GM18507 (cell line): ENCODE data around the gene RMP24.
"Not testable (repeated sequence)": the region's sequence is repeated elsewhere in the genome, so short reads cannot be mapped to it uniquely, and the experiment has no call there.

Experiments
- DNase-seq: peaks from one replicate; pipeline ENCODE4 v3.0.0; 2011; ENCODE audit warnings: low read depth; ENCODE audit not compliant: insufficient read length; ENCODE audit errors: extremely low spot score
- FAIRE-seq: peaks from 2 replicates; lab custom pipeline; 2011; peaks lifted over from hg19 to GRCh38; lab: Jason Lieb, UNC

RMP24 gene

DNA sequence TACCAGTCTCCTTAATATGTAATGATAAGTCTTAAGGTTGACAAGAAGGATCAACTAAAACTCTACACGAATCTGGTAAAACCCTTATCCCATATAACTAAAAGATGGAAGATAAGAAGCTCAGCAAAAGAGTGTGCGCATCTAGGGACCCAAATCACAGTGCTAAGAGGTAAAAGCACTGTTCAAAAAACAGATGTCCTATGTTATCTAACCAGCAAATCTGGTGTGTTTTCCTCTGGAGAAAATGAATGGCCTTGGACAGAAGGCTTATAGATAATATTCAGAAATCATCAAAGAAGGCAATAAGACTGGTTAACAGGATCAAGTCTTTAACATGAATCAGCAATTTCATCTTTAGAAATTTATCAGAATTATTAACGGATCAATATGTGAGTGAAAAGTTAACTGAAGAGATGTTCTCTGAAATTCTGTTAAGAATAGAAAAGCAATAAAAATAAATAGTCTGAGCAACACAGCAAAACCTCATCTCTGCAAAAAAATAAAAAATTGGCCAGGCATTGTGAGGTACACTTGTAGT, 47.8 kb downstream of the RMP24 start:
- peak; percentile 5 for FAIRE-seq
- no peak for DNase-seq

DNA sequence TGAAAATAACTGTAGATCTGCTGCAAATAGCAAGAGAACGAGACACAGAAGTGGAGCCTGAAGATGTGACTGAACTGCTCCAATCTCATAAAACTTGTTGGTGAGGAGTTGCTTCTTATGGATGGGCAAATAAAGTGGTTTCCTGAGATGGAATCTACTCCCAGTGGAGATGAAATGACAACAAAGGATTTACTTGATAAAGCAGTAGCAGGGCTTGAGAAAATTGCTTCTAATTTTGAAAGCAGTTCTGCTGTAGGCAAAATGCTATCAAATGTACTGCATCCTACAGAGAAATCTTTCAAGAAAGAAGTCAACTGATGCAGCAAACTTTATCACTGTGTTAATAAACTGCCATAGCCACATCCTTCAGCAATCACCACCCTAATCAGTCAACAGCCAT, 50.9 kb downstream of the RMP24 start:
- DNase-seq (no peak), FAIRE-seq (no peak)

DNA sequence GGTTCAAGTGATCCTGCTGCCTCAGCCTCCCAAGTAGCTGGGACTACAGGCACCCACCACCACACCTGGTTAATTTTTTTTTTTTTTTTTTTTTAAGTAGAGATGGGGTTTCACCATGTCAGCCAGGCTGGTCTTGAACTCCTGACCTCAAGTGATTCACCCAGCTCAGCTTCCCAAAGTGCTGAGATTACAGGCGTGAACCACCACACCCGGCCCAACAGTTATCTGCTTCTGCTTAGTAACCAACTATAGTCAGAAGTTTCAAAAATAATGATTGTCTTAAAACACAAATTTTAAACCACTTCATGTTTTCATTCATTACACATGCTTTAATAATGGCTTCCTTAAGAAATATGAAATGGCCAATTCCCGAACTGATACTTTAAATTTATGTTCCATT, 51.8 kb downstream of the RMP24 start:
- DNase-seq, FAIRE-seq: not testable (repeated sequence)

DNA sequence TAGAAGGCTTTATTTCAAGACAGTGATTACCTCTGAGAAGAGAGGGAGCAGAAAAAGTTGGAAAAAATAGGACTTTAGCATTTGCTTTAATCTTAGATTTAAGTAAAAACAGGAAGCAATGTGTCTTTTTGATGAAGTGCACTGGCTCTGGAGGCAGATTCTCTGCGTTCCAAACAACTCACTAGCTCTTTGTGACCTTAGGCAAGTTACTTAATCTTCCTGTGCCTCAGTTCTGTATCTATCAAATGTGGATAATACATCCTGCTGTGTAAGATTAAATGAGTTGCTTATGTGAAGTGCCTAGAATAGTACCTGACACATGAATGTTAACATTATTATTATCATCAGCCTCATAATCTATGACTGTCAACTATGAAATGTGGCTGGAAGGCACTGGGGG, 52.5 kb downstream of the RMP24 start:
- FAIRE-seq (no peak), DNase-seq (no peak)

DNA sequence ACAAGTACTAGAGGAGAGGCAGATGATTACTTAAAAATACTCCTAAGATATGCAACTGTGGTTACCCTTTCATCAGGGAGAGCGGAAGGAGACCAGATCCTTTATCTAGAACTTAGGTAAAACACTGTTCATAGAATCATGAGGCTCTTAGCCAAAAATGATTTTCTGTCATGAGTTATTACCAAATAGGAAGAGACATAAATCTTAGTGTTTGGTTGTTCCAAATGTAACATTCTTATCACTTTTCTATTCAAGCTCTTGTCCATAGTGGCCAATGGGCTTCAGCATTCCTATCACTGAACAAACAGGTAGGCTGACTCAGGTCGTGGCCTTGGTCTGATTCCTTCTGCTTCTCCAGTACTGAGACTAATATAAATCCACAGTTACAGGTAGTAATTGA, 56.4 kb downstream of the RMP24 start:
- DNase-seq: no peak

More for the DNA sequence above, 56.4 kb downstream of the RMP24 start:
- no peak for FAIRE-seq
